Activated CD4-positive, CD25-positive, alpha-beta regulatory T cell treated with anti-CD3 and anti-CD28 coated beads, Interleukin-2, amount 50 U/mL, for 24 hours (primary cell): ENCODE results near the gene PLEKHH3.
A peak's percentile ranks its signal among the peaks of the same experiment; 100 is the strongest.
"Not testable (repeated sequence)": the region's sequence is repeated elsewhere in the genome, so short reads cannot be mapped to it uniquely, and the experiment has no call there.

Source experiments
- ATAC-seq, 2 donors: fragments of 150-1000 bp; cut with Tn5 transposase; one replicate each; pipeline ENCODE4 v1.10.0; 2021; ENCODE audit warnings: mild to moderate bottlenecking in 1 of 2, moderate library complexity in 1 of 2

The PLEKHH3 gene

GRCh38 chr17:42627032-42627764, 49.6 kb downstream of the PLEKHH3 start:
- ATAC-seq: not testable (repeated sequence)

GRCh38 chr17:42623732-42624596, 52.8 kb downstream of the PLEKHH3 start:
- no peak for ATAC-seq

- ATAC-seq: no peak
These were observed 53.5 kb downstream of the PLEKHH3 start for GRCh38 chr17:42623271-42623670.

- not testable (repeated sequence) for ATAC-seq
These were observed 54.8 kb downstream of the PLEKHH3 start for GRCh38 chr17:42621987-42622386.

- peak; percentile 21 to 30 for ATAC-seq
These were observed 58.2 kb downstream of the PLEKHH3 start for GRCh38 chr17:42618442-42619150.

- no peak for ATAC-seq
These were observed 58.8 kb downstream of the PLEKHH3 start for GRCh38 chr17:42617956-42618431.
